Stimulated activated CD4-positive, alpha-beta T cell treated with anti-CD3 and anti-CD28 coated beads, TNF-alpha, amount 100 ng/mL, for 48 hours (primary cell): ENCODE measurements around the gene ZDHHC11B.

Experiments used
- DNase-seq, 3 donors: peaks; one replicate each; pipeline ENCODE4 v3.0.0-alpha.2; 2020; ENCODE audit warnings: low read depth in 3 of 3

Gene ZDHHC11B

GRCh38 chr5:660491-661030 lies 124.0 kb downstream of the ZDHHC11B start:
- DNase-seq = no peak
